BE2C (cell line): Measurements from ENCODE around the gene FANCI.
"Not testable (repeated sequence)": the region's sequence is repeated elsewhere in the genome, so short reads cannot be mapped to it uniquely, and the experiment has no call there.

Experiments used
- DNase-seq: peaks from one replicate; pipeline ENCODE4 v3.0.0-alpha.2; 2020
- H3K27me3 ChIP-seq: fragments of 250-450 bp; sonication (Bioruptor Pico); 2 replicates; pipeline ENCODE4 v1.5.1; 2020; ENCODE audit warnings: mild to moderate bottlenecking
- H3K36me3 ChIP-seq: fragments of 250-450 bp; sonication (Bioruptor Pico); 2 replicates; pipeline ENCODE4 v1.5.1; 2020; ENCODE audit warnings: mild to moderate bottlenecking
- H3K4me1 ChIP-seq: fragments of 250-450 bp; sonication (Bioruptor Pico); 2 replicates; pipeline ENCODE4 v1.5.1; 2020
- H3K4me3 ChIP-seq: 2 replicates; pipeline ENCODE4 v1.5.1; 2011; ENCODE audit warnings: low read depth, low read length
- H3K9me3 ChIP-seq: fragments of 250-450 bp; sonication (Bioruptor Pico); 2 replicates; pipeline ENCODE4 v1.5.1; 2020
- TF ChIP-seq, protein P1 (sequence below): IDR thresholded peaks from 2 replicates; pipeline ENCODE4 v1.5.1; 2012; ENCODE audit warnings: mild to moderate bottlenecking, low read depth, low read length

The FANCI gene

DNA sequence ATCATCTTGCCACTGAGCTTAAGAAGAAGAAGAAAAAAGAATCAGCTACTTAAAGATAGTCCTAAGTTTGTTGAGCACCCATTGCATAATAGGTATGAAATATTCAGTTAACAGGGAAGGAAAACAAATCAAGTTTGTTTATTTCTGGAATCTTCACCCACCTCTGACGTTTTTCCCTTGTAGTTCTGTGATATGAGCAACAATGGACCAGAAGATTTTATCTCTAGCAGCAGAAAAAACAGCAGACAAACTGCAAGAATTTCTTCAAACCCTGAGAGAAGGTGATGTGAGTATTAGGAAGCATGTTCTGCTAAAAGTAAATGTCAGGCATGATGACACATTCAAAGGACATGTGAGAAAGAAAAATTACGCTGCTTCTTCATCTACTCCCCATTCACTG is 3.7 kb downstream of the FANCI start:
- H3K4me1 ChIP-seq: no peaks in the 10 kb centered on the region; the same call in 1 of the 2 replicates
- no peak for DNase-seq
- H3K27me3 ChIP-seq: no peaks in the 10 kb centered on the region
- TF ChIP-seq, protein P1, sequence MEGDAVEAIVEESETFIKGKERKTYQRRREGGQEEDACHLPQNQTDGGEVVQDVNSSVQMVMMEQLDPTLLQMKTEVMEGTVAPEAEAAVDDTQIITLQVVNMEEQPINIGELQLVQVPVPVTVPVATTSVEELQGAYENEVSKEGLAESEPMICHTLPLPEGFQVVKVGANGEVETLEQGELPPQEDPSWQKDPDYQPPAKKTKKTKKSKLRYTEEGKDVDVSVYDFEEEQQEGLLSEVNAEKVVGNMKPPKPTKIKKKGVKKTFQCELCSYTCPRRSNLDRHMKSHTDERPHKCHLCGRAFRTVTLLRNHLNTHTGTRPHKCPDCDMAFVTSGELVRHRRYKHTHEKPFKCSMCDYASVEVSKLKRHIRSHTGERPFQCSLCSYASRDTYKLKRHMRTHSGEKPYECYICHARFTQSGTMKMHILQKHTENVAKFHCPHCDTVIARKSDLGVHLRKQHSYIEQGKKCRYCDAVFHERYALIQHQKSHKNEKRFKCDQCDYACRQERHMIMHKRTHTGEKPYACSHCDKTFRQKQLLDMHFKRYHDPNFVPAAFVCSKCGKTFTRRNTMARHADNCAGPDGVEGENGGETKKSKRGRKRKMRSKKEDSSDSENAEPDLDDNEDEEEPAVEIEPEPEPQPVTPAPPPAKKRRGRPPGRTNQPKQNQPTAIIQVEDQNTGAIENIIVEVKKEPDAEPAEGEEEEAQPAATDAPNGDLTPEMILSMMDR: no peak
- no peak overlapping the region for H3K4me3 ChIP-seq
- H3K9me3 ChIP-seq: no peaks in the 10 kb centered on the region
- H3K36me3 ChIP-seq: peaks cover 45% of the 10 kb centered on the region

DNA sequence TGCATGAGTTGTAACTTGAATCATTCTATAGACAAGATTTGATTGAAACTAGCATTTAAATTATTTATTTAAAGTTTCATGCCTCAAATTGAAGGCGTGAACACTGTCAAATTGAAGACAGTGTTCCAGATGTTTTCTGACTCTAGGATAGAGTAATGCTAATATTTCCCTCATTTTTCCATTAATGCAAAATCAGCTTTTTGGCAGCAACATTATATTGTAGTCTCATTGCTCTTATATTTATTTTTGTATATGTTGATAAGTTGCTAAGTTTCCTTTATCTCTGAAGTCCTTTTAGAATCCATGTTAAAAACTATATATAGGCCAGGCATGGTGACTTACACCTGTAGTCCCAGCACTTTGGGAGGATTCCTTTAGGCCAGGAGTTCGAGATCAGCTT is 4.8 kb downstream of the FANCI start:
- no peaks in the 10 kb centered on the region for H3K9me3 ChIP-seq
- TF ChIP-seq, protein P1: no peak
- no peak overlapping the region for H3K4me3 ChIP-seq
- H3K27me3 ChIP-seq: no peaks in the 10 kb centered on the region
- peaks cover 50% of the 10 kb centered on the region for H3K36me3 ChIP-seq
- no peak for DNase-seq
- H3K4me1 ChIP-seq: no peaks in the 10 kb centered on the region; the same call in 1 of the 2 replicates

DNA sequence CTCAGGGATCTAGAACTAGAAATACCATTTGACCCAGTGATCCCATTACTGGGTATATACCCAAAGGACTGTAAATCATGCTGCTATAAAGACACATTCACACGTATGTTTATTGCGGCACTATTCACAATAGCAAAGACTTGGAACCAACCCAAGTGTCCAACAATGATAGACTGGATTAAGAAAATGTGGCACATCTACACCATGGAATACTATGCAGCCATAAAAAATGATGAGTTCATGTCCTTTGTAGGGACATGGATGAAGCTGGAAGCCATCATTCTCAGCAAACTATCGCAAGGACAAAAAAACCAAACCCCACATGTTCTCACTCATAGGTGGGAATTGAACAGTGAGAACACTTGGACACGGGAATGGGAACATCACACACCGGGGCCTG is 6.4 kb downstream of the FANCI start:
- H3K36me3 ChIP-seq: peaks cover 66% of the 10 kb centered on the region

DNA sequence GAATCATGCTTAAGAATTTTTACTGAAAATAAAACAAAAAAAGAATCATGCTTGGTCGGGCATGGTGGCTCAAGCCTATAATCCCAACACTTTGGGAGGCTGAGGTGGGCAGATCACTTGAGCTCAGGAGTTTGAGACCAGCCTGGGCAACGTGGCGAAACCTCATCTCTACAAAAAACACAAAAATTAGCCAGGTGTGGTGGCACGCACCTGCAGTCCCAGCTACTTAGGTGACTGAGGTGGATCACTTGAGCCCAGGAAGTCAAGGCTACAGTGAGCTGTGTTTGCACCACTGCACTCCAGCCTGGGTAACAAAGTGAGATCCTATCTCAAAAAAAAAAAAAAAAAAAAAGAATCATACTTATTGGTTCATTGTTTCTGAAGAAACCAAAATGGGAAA is 33.5 kb downstream of the FANCI start:
- not testable (repeated sequence) for H3K4me1 ChIP-seq, H3K27me3 ChIP-seq, H3K9me3 ChIP-seq, DNase-seq, H3K4me3 ChIP-seq
- peaks cover 53% of the 10 kb centered on the region for H3K36me3 ChIP-seq

More for the DNA sequence above, 6.4 kb downstream of the FANCI start:
- not testable (repeated sequence) for H3K9me3 ChIP-seq, H3K27me3 ChIP-seq, H3K4me3 ChIP-seq, DNase-seq, H3K4me1 ChIP-seq

DNA sequence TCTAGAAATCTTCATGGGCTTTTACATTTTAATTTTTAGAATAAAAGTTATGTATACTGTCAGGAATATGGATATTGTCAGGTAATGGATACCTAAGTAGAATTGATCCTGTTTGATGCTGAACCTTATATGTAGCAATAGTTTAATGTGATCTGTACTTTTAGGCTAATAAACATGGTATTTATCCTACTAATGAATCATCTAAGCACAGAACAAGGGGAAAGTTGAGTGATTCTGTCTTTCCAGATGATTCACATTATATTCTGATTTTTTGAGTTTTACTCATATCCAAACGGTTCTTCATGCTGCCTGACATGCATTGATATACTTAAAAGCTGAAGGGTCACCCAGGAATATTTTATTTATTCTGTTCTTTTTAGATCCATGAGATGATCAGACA is 34.5 kb downstream of the FANCI start:
- Histone ChIP-seq H3K4me1 (no peaks in the 10 kb centered on the region), H3K4me3 (no peak overlapping the region), H3K27me3 (no peaks in the 10 kb centered on the region), H3K36me3 (peaks cover 54% of the 10 kb centered on the region), H3K9me3 (no peaks in the 10 kb centered on the region)
- TF ChIP-seq, protein P1: no peak
- no peak for DNase-seq

DNA sequence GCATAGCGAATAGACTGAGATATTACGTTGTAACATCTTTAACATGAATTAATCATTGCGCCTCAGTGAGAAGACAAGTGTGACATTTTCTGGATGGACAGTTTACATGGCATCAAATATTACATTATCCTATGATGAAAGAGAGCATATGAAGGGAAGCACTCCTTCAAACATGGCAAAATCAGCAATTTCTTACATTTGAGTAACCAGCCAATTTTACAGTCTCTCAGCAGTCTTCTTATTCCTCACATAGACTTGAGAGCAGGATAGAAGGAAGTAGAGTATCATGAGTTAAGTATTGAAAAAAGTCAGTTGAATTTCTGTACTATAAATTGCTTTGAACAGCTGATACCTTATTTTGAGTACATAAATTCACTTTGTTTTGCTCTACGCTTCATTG is 38.9 kb downstream of the FANCI start:
- H3K9me3 ChIP-seq: no peaks in the 10 kb centered on the region
- no peak overlapping the region for H3K4me3 ChIP-seq
- H3K27me3 ChIP-seq: no peaks in the 10 kb centered on the region
- peaks cover 63% of the 10 kb centered on the region for H3K36me3 ChIP-seq
- TF ChIP-seq, protein P1: no peak
- DNase-seq: no peak
- no peaks in the 10 kb centered on the region for H3K4me1 ChIP-seq

DNA sequence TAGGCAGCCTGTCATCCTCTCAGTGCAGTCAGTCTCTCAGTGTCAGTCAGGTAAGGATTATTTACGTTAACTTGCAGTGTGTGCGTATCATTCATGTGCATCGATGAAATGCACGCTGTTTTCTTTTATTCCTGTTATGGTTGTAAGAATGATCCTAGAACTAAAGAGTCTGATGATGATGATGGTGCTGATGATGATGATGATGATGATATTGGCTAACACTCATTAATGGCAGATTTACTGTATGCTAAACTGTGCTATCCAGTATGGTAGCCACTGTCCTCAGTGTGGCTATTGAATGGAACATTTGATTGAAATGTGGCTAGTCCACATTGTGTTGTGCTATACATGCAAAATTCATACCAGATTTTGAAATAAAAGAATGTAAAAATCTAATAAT is 39.4 kb downstream of the FANCI start:
- H3K4me1 ChIP-seq: no peaks in the 10 kb centered on the region
- H3K36me3 ChIP-seq: peaks cover 63% of the 10 kb centered on the region
- no peak overlapping the region for H3K4me3 ChIP-seq
- H3K9me3 ChIP-seq: no peaks in the 10 kb centered on the region
- DNase-seq: no peak
- H3K27me3 ChIP-seq: no peaks in the 10 kb centered on the region
- TF ChIP-seq, protein P1: no peak
